Measurements from ENCODE around the gene FAM25G.
"Not testable (repeated sequence)": the region's sequence is repeated elsewhere in the genome, so short reads cannot be mapped to it uniquely, and the experiment has no call there.

The FAM25G gene

DNA sequence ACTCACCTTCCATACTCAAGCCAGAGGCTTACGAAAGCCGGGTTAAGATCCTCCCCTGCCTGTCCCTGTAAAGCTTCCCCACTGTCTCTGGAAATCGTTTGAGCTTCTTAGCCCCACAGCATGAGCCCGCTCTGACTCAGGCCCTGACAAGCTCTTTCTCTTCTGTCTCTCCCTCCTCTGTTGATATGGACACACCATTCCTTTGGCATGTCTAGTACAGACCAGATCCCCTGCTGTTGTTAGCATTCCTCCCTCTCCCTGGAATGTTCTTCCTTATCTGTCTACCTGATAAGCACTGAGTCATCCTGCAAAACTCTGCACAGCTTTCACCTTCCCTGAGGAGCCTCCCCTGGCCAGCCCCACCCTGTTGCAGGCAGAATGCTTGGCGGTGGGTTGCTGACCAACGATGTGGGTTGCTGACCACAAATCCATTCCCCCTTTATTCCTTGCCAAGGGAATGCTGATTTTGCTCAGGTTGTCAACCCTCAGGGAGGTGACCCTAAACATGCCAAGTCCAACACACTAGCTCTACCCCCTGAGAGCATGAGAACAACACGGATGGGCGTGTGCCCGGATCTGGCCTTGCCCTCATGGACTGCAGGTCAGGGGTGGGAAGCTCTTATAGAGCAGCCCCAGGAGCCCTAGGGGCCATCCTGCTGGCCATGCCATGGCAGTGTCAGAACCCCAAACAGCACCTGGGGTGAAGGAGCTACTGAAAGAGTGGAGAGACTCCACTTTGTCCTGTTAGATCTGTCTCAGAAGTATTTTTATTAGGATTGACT lies 28.7 kb downstream of the FAM25G start:
- DNase-seq = not testable (repeated sequence)

DNA sequence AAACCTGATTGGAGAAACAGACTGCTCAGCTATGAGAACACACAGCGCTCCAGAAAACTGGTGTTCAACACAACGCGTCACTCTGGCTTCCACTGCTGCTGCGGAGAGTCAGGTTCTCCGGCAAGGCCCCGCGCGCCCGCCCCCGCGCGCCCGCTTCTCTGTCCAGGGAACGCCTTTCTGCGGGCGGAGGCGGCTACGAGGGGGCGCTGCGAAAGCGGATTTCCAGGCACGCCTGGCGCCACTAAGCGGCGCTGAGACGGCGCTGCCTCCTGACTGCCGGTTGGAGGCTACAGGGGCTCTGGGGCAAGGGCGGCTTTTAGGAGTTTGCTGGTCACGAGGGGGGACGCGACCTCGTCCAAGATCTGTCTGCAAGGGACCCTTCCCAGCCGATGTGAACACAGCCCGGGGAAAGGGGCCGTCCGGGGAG lies 30.2 kb downstream of the FAM25G start:
- not testable (repeated sequence) for DNase-seq

DNA sequence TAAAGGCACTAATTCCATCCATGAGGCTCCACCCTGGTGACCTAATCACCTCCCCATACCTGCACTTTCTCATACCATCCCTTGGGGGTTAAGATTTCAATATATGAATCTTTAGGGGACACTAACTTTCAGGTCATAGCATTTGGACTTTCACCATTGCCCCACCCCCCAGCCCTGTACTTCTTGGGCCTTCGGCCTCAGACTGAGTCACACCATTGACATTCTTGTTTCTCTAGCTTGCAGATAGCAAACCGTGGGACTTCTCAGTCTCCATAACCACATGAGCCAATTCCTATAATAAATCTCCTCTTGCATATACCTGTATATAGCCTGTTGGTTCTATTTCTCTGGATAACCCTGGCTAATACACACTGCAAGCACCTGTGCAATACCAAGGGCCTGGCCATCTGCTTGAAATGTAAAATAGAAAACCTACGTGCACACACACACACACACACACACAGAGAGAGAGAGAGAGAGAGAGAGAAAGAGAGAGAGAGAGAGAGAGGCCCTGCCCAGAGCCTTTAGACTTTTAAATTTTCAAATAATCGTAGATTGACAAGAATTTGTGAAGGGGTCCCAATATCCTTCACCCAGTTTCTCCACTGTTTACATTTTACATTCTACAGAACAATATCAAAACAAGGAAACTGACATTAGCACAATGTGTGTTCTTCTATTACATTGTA lies 32.9 kb downstream of the FAM25G start:
- DNase-seq = no peak

DNA sequence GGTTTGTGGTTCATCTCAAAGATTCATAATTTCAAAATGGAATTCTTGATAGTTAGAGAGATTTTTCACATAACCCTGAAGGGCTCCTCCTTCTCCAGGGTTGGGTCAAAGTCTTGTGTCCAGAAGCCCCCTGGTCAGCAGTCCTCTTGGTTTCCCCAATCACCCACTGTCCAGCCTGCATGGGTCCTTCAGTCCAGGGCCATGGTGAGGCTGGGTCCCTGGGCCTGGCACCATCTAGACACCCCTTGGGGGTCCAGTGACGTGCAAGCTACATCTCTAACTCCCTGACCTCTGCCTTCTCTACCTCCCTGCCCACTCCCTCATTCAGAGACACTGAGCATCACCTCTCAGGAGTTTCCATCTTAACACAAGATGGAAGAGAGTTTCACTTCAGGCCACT lies 33.7 kb downstream of the FAM25G start:
- no peak for DNase-seq

DNA sequence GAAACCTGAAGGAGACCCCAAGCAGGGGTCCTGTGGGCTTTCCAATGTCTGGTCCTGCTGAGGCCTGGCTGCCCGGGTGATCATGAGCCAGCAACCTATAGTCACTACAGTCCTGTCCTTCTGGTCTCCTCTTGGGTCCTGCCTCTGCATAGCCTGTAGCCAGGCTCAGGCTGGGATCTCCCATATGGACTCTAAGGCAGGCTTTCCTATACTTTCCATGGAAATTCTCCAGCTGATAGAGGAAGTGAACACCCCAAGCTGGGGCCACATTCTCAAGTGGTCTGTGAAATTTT lies 34.0 kb downstream of the FAM25G start:
- DNase-seq = no peak

DNA sequence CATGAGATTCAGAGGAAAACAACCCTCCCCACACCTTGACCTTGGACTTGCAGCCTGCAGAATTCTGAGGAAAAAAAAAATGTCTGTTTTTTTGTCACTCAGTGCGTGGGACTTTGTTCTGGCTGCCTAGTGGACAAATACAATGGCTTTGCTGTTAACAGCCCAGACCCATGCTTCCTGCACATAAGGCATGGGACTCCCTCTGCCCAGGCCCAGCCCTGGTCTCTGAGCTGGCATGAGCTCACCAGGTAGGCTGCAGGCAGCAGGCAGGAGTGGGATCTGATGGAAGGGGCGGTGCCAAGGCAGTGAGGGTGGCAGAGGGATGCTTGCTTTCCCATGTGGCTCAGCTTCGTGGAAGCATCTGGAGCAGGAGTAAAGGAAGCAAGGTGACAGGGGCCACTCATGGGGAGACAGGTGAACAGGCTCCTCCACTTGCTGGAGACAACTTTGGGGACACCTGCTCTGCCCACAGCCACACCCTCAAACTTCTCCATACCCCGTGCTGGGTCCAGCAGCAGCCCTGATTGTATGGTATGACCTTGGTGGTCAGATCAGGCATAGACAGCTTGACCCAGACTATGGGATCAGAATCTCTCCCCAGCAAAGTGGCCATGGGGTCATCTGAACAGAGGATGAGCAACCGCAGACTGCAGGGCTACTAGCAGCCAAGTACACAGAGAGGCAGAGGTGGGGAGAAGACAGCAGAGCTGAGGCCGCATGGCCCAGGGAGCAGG lies 34.5 kb downstream of the FAM25G start:
- DNase-seq = no peak

DNA sequence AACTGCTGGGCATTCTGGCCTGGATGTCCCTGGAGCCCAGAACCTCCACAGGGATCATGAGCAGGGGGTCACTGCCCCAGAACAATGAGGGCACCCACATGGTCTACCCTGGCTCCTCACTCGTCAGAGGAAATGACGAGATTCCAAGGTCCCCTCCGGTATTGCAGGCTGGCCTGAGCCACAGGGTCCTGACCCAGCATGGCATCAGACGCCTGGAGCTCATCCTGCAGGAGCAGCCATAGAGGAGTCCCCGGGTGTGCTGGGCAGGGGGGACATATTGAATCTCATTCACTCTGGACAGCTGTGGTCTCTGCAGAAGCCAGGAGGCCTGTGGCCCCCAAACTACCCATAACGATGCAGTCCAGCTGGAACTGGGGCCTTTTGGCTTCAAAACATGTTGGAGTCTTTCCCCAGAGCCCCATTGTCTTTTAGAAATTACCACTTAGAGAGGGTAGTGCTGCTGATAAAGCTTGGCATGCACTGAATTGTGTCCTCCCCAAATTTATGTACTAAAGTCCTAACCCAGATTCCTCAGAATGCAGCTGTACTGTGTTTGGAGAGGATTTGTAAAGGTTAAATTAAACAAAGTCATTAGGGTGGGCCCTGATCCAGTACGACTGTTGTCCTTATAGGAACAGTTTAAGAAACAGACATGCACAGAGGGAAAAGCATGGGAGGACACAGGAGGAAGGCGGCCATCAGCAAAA lies 35.3 kb downstream of the FAM25G start:
- no peak for DNase-seq

DNA sequence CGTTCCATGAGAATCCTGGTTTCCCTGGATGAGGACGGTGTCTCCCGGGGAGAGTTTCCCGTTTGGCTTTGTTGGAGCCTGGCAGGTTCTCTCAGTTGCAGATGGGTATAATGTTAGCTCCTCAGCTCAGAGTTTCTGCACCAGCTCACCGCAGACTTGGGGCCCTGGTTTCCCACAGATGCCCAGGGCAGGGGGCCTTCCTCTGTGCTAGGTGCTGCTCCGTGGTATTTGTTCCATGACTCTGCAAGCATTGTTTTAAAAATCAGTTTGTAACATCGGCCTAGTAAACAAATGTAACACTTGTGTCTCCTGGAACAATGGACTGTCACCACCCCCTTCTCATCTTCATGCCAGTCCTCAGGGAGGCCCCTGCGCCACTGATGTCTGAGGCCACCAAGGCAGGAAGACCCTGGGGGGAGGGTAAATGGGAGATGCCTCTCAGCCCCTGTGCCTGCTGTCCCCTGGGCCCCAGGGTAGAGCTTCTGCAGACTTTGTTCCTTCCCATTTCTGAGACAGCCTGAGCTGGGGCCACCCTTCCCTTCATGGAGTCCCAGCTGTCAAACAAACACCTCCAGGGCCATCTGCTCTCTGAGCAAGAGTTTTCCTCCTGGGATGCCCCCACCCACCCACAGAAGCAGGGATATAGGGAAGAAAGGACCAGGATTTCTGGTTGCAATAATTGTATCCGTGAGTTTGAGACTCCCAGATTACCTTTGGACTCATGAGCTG lies 36.0 kb downstream of the FAM25G start:
- DNase-seq = not testable (repeated sequence)

DNA sequence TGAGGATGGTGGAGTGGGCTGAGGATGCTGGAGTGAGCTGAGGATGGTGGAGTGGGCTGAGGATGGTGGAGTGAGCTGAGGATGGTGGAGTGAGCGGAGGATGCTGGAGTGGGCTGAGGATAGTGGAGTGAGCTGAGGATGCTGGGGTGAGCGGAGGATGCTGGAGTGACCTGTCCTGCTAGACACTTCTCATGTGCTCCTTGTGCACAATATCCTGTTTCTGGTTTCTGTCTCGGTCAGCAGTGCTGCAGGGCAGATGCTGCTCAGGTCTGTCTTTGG lies 36.8 kb downstream of the FAM25G start:
- no peak for DNase-seq

DNA sequence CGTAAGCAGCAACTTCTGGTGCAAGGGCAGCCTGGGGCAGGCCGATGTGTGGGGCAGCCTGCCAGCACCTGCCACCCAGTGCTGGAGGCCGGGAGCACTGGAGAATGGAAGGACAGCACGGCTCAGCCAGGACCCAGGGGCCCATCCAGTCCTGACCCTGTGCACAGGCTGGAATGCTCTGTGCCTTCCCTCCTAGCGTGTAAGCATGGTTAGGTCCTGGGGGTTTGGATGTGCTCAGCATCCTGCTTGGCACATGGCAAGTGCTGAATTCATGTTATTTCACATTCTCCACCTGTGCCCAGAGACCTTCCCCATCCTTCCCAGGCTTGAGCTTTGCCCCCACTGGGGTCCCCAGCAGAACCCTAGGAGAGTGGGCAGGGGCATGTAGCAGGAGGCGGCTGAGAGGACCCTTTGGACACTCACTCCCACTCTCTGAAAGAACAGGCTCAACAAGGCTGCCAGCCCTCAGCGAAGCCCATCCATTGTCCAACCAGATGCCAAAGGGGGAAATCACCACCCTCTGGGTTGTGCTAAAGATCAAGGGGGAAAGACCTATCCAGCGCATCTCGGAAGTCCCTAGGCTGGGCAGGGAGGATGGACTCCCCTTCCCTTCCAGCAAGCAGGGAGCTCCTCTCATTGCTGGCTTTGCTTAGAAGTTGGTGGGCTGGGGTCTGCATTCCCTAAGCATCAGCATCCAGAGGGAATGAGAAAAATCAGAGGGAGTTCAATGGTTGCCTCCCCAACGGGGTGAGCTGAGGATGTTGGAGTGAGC lies 37.3 kb downstream of the FAM25G start:
- DNase-seq = no peak

DNA sequence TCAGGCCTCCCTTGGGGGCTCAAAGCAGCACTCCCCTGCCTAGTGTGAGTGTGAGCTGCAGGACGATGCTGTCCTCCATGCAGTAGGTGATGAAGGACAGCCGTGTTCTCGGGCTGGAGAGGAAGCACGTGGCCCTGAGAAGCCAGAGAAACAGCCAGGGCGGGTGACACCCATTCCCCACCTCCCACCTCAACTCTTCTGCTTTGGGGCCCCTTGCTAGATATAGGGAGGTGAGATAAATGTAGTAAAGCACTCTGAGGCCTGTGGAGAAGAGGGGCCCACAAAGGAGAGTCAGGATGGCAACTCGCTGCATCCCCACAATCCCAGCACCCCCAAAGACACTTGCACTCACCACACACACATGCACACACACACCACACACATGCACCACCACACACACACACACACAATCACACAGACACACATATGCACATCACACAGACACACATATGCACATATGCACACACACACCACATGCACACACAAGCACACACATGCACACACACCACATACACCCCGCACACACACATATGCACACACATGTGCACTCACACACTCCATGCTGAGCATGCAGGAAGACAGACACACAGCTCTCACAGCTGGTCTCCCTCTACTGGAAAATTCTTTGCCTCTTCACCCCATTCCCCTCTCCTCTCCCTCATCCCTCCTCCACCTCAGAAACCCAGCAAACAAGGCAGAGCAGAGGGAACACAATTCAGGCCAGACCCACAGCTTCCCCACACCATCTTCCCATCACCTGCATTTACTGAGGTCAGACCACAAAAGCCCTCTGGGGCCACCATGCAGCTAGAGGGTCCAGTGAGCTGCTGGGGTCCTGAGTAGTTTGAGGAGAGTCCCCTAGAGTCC lies 38.1 kb downstream of the FAM25G start:
- no peak for DNase-seq

DNA sequence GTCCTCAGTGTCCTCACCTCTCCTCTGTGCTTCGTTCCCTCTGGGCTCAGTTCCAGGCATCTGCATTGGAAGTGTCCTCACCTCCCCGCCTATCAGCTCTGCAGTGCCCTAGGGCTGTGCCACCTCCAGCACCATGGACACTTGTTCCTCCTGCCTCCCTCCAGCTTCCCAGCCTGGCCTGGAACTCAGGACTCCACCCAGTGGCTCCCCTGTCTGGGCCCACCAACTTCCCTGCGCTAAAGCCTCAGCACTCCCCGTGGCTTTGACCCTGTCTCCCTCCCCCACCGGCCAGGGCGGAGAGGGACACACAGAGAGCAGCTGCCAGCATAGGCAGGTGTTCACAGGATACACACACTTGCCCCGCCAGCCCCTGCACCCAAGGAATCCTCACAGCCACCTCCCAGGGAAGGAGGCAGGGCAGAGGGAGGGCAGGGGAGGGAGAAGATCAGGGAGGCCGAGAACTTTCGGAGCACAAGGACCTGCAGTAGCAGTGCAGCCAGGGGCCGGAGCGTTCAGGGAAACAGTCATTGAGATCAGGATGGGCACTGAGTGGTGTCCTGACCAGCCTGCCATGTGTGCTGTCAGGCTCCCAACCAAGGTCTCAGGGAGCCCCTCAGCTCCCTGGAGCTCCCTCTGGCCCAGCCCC lies 38.9 kb downstream of the FAM25G start:
- DNase-seq = no peak

DNA sequence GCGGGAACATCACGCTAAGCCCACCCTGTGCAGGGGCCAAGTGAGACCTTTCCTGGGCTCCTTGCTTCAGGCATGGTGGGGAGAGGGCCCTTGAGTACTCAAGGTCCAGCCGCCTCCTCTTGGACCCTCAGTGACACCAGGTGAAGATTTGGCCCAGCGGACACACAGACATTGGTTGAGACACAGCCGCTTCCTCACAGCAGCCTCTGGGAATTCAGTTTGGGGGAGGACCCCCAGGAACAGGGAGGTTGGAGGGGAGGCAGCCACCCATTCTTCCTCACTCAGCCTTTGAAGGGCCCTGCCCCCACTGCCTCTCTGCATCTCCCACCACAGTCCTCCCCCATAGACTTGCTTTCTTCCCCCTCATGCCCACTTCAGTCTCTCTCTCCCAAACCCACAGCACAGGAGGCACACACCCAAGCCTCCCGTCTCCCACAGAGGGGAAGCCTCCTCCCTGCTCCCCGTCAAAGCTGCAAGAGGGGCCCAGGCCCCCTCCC lies 39.5 kb downstream of the FAM25G start:
- no peak for DNase-seq

DNA sequence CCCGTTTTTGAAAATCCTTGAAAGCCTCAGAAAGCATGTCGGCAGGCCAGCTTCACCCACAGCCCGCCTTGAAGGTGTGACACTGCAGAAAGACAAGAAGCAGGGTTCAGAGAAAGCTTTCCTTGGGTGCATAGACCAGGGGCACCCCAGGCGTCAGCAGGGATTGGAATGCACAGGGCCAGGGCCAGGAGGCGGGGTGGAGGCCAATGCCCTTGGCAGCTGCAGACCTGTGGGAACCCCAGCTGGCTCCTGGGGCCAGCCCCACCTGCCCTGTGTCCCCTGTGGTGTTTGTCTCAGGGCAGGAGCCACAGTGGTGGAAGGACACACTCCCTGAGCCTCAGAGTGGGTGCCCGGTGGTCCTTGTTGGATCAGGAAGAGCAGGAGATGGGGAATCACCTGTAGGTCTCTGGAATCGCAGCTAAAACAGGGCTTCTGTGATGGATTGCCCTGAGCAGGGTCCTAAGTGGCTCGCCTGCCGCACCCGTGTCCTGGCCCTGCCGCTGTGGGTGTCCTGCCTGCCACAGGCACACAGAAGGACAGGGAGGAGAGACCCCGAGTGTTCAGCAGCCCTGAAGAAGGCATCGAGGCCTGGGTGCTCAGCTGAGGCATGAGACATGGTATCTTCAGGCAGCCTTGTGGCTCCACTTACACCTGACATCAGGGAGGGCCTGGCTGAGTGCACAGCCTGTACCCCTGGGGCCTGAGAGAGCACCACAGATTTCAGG lies 40.1 kb downstream of the FAM25G start:
- no peak for DNase-seq

DNA sequence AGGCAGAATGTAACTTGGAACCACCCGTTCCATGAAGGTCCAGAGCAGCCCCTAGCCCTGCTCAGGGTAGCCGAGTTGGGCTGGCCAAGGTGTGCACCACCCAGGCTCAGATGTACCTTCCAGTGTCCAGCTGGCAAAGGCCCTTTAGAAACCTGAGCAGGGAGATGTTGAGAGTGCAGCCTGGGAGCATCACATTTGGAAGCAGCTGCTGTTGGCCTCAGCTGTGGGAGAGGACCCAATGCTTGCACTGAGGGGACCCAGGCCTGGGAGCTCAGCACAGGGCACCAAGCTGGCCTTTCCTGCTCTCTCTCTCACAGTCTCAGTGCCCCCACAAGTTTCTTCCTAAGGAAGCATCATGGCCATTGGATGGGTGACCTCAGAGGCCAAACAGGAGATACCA lies 41.1 kb downstream of the FAM25G start:
- DNase-seq = no peak

DNA sequence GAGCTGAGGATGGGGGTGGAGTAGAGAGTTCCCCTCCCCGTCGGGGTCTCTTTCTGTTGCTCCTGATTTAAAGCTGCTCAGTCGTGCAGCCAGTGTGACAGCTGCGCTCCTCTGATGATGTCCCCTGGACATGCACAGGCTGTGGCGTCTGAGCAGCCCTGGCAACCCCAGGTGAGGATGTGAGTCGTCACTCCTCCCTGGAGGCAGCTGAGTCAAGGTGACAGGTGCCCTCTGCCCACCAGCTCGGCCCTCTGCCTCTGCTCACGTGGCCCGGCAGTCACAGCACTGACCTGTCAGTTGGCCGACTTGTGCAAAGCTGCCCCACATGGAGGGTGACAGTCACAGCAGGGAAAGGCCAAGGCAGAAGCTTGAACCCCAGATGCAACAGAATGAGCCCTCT lies 41.5 kb downstream of the FAM25G start:
- DNase-seq = no peak

DNA sequence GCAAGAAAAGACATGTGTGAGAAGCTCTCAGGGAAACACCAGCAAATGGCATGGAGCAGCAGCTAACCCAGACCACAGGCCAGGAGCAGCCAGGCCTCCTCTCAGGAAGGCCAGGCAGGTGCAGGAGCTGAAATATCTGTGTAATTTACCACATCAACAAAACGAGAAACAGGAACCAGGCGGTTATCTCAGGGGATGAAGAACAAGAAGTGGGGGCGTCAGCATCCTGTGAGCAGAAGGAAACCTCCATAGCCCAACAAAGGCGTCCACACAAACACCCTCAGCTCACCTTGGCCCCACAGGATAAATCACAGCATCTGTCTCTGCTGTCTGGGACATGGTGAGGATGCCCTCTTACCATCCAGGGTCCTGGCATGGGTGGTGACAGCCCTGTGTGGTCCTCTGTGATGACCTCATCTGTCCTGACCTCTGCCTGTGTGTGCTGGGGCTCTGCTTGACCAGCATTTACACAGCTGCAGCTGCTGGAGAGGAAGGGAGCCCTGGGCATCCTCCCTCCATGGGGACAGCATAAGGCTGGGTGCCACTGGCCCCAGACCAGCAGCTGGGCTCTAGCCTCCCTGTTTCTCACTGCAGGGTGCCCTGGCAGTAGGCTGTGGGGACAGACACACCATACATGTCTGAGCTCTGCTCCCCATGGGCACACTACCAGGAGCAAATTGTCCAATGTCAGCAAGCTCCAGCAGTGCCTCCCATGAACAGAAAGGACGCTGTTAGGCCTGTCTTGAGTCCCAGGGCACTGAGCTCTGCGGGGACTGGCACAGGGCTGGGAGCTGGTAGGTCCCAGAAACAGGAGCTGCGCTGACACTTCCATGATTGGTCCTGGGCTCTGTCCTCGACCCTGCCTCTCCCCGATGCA lies 42.2 kb downstream of the FAM25G start:
- DNase-seq = no peak

DNA sequence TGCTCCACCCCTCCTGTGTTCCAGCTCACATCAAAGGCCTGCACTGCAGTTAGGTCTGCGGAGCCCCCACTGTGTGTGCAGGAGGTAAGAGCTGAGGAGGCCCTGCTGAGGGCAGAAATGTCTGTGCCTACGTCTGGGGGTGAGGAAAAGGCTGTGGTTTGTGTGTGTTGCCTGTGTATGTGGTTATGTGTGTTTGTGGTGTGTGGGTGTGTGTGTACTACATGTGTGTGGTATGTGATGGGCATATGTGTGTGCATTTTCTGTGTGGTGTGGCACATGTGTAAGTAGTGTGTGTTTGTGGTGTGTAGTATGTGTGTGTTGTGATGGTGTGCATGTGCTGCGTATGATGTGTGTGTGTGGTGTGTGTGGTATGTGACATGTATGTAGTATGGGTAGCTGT lies 43.8 kb downstream of the FAM25G start:
- DNase-seq = no peak

DNA sequence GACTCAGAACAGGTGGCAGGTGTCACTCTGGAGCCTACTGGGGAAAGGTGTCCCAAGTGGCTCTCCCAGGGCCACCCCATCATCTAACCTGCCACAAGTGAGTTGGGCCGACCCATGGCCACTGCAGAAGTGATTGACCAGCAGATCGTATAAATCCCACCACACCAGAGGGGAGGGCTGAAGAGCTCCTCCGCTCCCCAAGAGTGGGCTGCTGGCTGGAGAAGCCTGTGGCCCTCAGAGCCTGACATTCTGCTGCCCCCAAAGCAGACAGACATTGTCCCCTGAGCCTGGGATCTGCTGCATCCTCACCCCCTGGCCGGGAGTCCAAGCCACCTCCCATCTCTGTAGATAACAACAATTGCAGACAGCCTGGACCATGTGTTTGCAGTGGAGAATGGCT lies 44.3 kb downstream of the FAM25G start:
- no peak for DNase-seq

Measured in NCI-H187 treated with DMSO at 0.1 percent for 48 hours (cell line).